GM06990 (cell line): ENCODE data around the gene PPP2R2C.

Experiments
- DNase-seq: peaks from one replicate; pipeline ENCODE4 v3.0.0-alpha.2; 2011; ENCODE audit not compliant: insufficient read length; ENCODE audit errors: extremely low read depth
- H3K27me3 ChIP-seq: replicated peaks from 2 replicates; pipeline ENCODE4 v1.6.0; 2011; ENCODE audit warnings: low read length; ENCODE audit not compliant: control insufficient read depth, insufficient read depth
- H3K36me3 ChIP-seq: 2 replicates; pipeline ENCODE4 v1.5.1; 2011; ENCODE audit warnings: low read length; ENCODE audit not compliant: control insufficient read depth, insufficient read depth
- H3K4me3 ChIP-seq: replicated peaks from 2 replicates; pipeline ENCODE4 v1.5.1; 2011; ENCODE audit warnings: low read depth, mild to moderate bottlenecking, control low read depth, low read length
- CTCF ChIP-seq: IDR thresholded peaks from 2 replicates; pipeline ENCODE4 v1.5.1; 2011; ENCODE audit warnings: low read length, control low read depth, mild to moderate bottlenecking, inconsistent platforms; ENCODE audit not compliant: insufficient read depth, poor library complexity, severe bottlenecking

PPP2R2C gene

GRCh38 chr4:6470502-6471306 lies 1.7 kb downstream of the PPP2R2C start:
- no peak for TF ChIP-seq CTCF
- no peak overlapping the region for H3K4me3 ChIP-seq
- H3K27me3 ChIP-seq = peaks cover 3% of the 10 kb centered on the region; the same call in 1 of the 2 replicates

GRCh38 chr4:6469898-6470501 lies 2.4 kb downstream of the PPP2R2C start:
- H3K27me3 ChIP-seq = peaks cover 3% of the 10 kb centered on the region; the same call in 1 of the 2 replicates
- no peaks in the 10 kb centered on the region for H3K36me3 ChIP-seq
- TF ChIP-seq CTCF = no peak
- DNase-seq = no peak
- no peak overlapping the region for H3K4me3 ChIP-seq

More at GRCh38 chr4:6470502-6471306, 1.7 kb downstream of the PPP2R2C start:
- no peaks in the 10 kb centered on the region for H3K36me3 ChIP-seq
- no peak for DNase-seq

GRCh38 chr4:6469144-6469543 lies 3.3 kb downstream of the PPP2R2C start:
- Histone ChIP-seq H3K4me3 (no peak overlapping the region), H3K27me3 (peaks cover 3% of the 10 kb centered on the region; the same call in 1 of the 2 replicates), H3K36me3 (no peaks in the 10 kb centered on the region)
- no peak for TF ChIP-seq CTCF
- no peak for DNase-seq

- DNase-seq = no peak
Measured at GRCh38 chr4:6468376-6468775, 4.0 kb downstream of the PPP2R2C start.

GRCh38 chr4:6467600-6467999 lies 4.8 kb downstream of the PPP2R2C start:
- Histone ChIP-seq H3K36me3 (no peaks in the 10 kb centered on the region), H3K4me3 (no peak overlapping the region), H3K27me3 (peaks cover 3% of the 10 kb centered on the region; the same call in 1 of the 2 replicates)
- no peak for DNase-seq
- TF ChIP-seq CTCF = no peak

More at GRCh38 chr4:6468376-6468775, 4.0 kb downstream of the PPP2R2C start:
- Histone ChIP-seq H3K4me3 (no peak overlapping the region), H3K27me3 (peaks cover 3% of the 10 kb centered on the region; the same call in 1 of the 2 replicates), H3K36me3 (no peaks in the 10 kb centered on the region)
- TF ChIP-seq CTCF = no peak
